DMS79 treated with DMSO at 0.1 percent for 48 hours (cell line): Measurements from ENCODE around the gene GP1BB.

Source experiments
- DNase-seq: peaks from one replicate; lab custom pipeline; 2025; lab: John Stamatoyannopoulos, UW

Gene GP1BB

GRCh38 chr22:19766511-19767426 lies 43.4 kb downstream of the GP1BB start:
- no peak for DNase-seq

DNA sequence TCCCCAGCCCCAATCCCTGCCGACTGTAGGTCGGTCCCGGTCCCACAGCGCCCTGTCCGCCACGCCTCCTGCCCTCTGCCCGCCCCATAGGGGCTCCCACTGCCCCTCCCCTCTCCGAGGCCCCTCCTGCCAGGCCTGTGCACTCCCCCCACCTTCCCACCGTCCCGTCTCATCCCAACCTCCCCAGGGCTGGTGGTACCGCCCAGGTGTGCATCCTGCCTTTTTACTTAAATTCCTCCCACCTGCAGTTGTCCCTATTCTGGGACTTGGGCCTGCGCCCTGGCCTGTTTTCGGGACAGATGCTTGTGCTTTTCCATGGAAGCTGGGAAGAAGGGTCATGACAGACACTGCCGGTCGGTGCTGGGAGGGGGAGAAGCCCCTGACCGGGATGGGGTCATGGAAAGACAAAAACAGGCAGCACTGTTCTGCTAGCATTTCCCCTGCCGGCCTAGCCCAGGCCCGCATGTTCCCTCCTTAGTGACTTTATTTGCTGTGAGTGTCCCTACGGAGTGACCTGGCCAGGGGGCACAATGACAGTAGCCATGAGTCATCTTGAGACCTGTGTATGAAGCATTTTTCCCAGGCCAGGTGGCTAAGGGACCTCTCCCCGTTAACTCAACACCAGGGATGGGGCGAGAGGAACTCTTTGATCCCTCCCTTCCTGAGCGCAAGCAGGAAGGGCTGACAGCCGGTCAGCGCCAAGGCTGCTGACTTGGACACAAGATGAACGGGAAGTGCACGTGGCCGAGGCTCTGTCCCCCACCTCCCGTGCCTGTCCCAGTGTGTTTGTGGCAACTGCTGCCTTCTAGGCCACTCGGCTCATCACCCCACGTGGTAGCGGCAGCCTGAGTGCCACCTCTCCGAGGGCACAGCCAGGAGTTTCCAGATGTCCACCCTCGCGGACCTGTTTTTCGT lies 44.3 kb downstream of the GP1BB start:
- no peak for DNase-seq

GRCh38 chr22:19769393-19769715 lies 46.0 kb downstream of the GP1BB start:
- DNase-seq: no peak

DNA sequence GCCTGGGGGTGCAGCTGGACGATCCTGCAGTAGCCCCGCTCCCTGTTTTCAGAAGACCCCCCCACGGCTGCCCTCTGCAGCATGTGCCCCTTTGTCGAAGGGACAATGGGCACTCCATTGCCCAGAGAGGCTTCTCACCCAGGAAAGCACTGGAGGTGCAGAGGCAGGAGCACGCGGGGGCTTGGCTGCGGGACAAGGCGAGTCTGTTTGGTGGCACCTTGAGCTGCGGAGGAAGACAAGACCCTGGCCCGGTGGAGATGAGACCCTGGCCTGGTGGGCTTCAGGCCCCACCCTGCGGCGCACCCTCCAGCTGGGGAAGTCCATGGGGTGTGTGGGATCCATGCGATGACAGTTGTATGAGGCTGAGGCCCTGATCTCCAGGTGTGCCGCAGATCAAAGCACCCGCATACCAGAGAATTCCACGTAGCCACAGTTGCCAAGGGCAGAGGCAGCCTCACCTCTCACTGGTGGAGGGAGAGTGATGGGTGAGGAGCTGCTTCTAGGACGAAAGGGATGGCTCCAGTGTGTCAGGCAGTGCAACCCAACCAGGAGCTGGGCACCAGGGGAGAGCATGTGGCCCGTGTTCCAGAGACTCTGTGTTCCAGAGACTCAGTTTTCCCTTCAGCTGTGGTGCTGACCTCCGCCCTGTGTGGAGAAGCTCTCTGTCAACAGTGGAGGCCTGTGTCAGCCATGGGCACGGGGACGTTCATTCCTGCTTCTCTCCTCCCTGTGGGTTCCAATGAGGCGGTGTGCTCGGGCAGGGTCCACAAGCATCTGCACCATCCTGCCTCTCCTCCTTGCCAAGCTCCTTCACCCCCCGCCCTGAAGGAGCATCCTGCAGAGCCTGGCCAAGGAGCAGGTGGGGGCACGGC lies 47.2 kb downstream of the GP1BB start:
- no peak for DNase-seq

GRCh38 chr22:19772422-19772672 lies 49.0 kb downstream of the GP1BB start:
- no peak for DNase-seq

GRCh38 chr22:19772673-19773469 lies 49.5 kb downstream of the GP1BB start:
- no peak for DNase-seq

- DNase-seq: no peak
These were observed 50.2 kb downstream of the GP1BB start for GRCh38 chr22:19773470-19774040.
